ENCODE measurements around the gene UVRAG. TPM values are rescaled to one million over a fixed set of nuclear protein-coding genes. Genes with fewer than 3 reads are reported as not detected.

The UVRAG gene
- total RNA-seq, 2 experiments from 2014 or later, result 15.9 to 18.3 TPM

DNA sequence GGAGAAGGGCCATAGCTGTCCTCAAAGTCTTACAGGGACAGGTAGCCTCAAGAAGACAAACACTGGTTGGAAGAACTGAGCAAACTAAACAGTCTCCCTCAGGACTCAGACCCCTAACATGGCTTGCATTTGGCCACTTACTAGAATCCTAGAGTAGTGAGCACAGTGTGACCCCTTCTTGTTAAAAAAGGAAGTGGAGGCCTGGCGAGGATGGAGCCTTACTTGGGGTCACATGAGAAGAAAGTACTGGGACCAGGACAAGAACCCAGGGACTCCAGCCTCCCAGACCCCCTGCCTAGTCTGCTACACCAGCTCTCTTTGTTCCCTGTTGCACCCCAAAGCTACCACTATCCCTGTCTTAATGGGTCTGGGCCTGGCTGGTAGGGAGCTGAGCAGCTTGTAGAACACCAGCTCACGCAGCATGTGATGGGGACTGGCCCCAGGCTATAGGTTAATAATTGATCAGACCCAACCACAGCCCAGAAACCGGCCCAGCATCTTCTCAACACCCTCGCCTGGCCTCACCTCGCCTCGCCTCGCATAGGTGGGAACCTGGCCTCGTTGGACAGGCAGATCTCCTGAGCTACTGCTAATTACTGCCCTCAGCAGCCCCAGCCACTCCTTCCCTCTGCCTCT is 28.8 kb upstream of the UVRAG start:
- Mint-ChIP-seq H3K27me3 (ENCODE audit: low read depth) (no peaks in the 10 kb centered on the region), H3K4me1 (ENCODE audit: low read depth) (no peaks in the 10 kb centered on the region), H3K27ac (no peak overlapping the region), H3K4me3 (no peak overlapping the region), H3K36me3 (ENCODE audit: low read depth) (no peaks in the 10 kb centered on the region), H3K9me3 (no peaks in the 10 kb centered on the region)
- CTCF ChIA-PET, result interaction anchor here (1.7 to 2.8 kb wide), 2 partner anchors 17 to 82 kb away, joined by 3 to 12 read pairs; no protein-coding TSS in a partner anchor
- intact Hi-C loops (cut with micrococcal nuclease), result no loop called here
- DNase-seq, result no peak

GRCh38 chr11:75789521-75789920 is 25.5 kb upstream of the UVRAG start:
- intact Hi-C loops (cut with micrococcal nuclease), result no loop called here
- Mint-ChIP-seq H3K4me1 (ENCODE audit: low read depth) (no peaks in the 10 kb centered on the region), H3K9me3 (no peaks in the 10 kb centered on the region), H3K27me3 (ENCODE audit: low read depth) (no peaks in the 10 kb centered on the region), H3K4me3 (no peak overlapping the region), H3K27ac (no peak overlapping the region), H3K36me3 (ENCODE audit: low read depth) (no peaks in the 10 kb centered on the region)
- CTCF ChIA-PET, result interaction anchor here (2.3 kb wide), 1 partner anchor 12 kb away, joined by 6 read pairs; no protein-coding TSS in a partner anchor
- DNase-seq, result no peak

GRCh38 chr11:75790986-75791385 is 24.0 kb upstream of the UVRAG start:
- Mint-ChIP-seq H3K4me3 (no peak overlapping the region), H3K4me1 (ENCODE audit: low read depth) (no peaks in the 10 kb centered on the region), H3K27me3 (ENCODE audit: low read depth) (no peaks in the 10 kb centered on the region), H3K36me3 (ENCODE audit: low read depth) (no peaks in the 10 kb centered on the region), H3K9me3 (no peaks in the 10 kb centered on the region), H3K27ac (no peak overlapping the region)
- no peak for DNase-seq
- CTCF ChIA-PET, result interaction anchor here (2.3 kb wide), 1 partner anchor 13 kb away, joined by 6 read pairs; no protein-coding TSS in a partner anchor
- intact Hi-C loops (cut with micrococcal nuclease), result no loop called here

DNA sequence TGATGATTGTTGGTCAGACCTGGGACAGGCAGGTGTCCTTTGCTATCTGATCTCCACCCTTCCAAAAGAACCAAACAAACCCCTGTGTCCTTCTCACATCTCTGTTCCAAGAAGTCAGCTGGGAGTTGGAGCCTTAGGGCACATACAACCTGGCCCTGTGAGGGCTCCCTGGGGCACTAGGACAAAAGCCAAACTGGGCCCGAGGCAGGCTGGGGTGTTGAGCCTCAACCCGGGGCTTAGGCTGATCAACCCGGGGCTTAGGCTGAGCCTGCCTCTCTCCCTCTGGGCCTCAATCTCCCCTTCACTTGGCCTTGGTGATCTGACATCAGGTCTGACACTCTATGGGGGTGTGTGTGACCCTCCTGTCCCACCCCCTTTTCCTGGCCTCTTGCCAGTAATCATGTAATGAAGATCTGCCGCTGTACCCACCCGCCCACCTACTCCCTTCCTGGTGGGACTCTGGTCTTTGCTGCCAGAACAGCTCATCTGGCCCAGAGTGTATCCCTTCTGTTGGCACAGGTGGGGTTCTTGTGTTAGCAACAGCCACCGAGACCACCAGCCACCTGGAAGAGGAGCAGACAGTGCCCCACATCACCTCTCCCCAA is 22.8 kb upstream of the UVRAG start:
- H3K27ac Mint-ChIP-seq, result no peak overlapping the region
- DNase-seq, result no peak
- H3K27me3 Mint-ChIP-seq (ENCODE audit: low read depth), result no peaks in the 10 kb centered on the region
- intact Hi-C loops (cut with micrococcal nuclease), result no loop called here
- no peaks in the 10 kb centered on the region for H3K4me1 Mint-ChIP-seq (ENCODE audit: low read depth)
- CTCF ChIA-PET, result no interaction called here
- H3K9me3 Mint-ChIP-seq, result no peaks in the 10 kb centered on the region
- H3K36me3 Mint-ChIP-seq (ENCODE audit: low read depth), result no peaks in the 10 kb centered on the region
- H3K4me3 Mint-ChIP-seq, result no peak overlapping the region

- H3K27ac Mint-ChIP-seq, result no peak overlapping the region
- H3K4me1 Mint-ChIP-seq (ENCODE audit: low read depth), result no peaks in the 10 kb centered on the region
- DNase-seq, result no peak
- H3K4me3 Mint-ChIP-seq, result no peak overlapping the region
- CTCF ChIA-PET, result interaction anchor here (1.7 kb wide), 1 partner anchor 74 kb away, joined by 4 read pairs; no protein-coding TSS in a partner anchor
- intact Hi-C loops (cut with micrococcal nuclease), result no loop called here
- no peaks in the 10 kb centered on the region for H3K36me3 Mint-ChIP-seq (ENCODE audit: low read depth)
- H3K27me3 Mint-ChIP-seq (ENCODE audit: low read depth), result no peaks in the 10 kb centered on the region
- no peaks in the 10 kb centered on the region for H3K9me3 Mint-ChIP-seq
These were observed 21.8 kb upstream of the UVRAG start for GRCh38 chr11:75792997-75793800.

GRCh38 chr11:75793966-75794365 is 21.0 kb upstream of the UVRAG start:
- Mint-ChIP-seq H3K4me3 (no peak overlapping the region), H3K27me3 (ENCODE audit: low read depth) (no peaks in the 10 kb centered on the region), H3K4me1 (ENCODE audit: low read depth) (no peaks in the 10 kb centered on the region), H3K36me3 (ENCODE audit: low read depth) (no peaks in the 10 kb centered on the region), H3K9me3 (no peaks in the 10 kb centered on the region), H3K27ac (no peak overlapping the region)
- intact Hi-C loops (cut with micrococcal nuclease), result no loop called here
- CTCF ChIA-PET, result interaction anchor here (1.7 kb wide), 1 partner anchor 73 kb away, joined by 4 read pairs; no protein-coding TSS in a partner anchor
- no peak for DNase-seq

- intact Hi-C loops (cut with micrococcal nuclease), result no loop called here
- Mint-ChIP-seq H3K4me3 (no peak overlapping the region), H3K36me3 (ENCODE audit: low read depth) (no peaks in the 10 kb centered on the region), H3K27ac (peak overlapping the region; percentile 43), H3K9me3 (no peaks in the 10 kb centered on the region), H3K4me1 (ENCODE audit: low read depth) (no peaks in the 10 kb centered on the region), H3K27me3 (ENCODE audit: low read depth) (no peaks in the 10 kb centered on the region)
- CTCF ChIA-PET, result no interaction called here
- no peak for DNase-seq
These were observed 19.5 kb upstream of the UVRAG start for GRCh38 chr11:75795276-75796090.

GRCh38 chr11:75796091-75796435 is 18.9 kb upstream of the UVRAG start:
- H3K27me3 Mint-ChIP-seq (ENCODE audit: low read depth), result no peaks in the 10 kb centered on the region
- H3K4me3 Mint-ChIP-seq, result no peak overlapping the region
- peaks cover 5% of the 10 kb centered on the region for H3K4me1 Mint-ChIP-seq (ENCODE audit: low read depth)
- DNase-seq, result no peak
- H3K27ac Mint-ChIP-seq, result no peak overlapping the region
- H3K9me3 Mint-ChIP-seq, result no peaks in the 10 kb centered on the region
- intact Hi-C loops (cut with micrococcal nuclease), result no loop called here
- H3K36me3 Mint-ChIP-seq (ENCODE audit: low read depth), result no peaks in the 10 kb centered on the region
- CTCF ChIA-PET, result no interaction called here

DNA sequence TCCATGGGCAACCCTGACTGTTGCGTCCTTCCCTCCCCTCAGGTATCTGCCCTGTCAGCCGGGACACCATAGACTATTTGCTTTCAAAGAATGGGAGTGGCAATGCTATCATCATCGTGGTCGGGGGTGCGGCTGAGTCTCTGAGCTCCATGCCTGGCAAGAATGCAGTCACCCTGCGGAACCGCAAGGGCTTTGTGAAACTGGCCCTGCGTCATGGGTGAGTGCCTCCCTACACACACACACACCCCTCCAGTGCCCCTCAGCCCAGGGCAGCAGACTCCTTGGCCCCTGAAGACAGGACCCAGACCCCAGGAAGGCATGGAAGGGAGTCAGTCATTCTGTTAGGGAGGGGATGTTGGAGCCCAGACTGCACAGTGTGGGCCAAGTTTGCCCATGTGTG is 17.9 kb upstream of the UVRAG start:
- H3K9me3 Mint-ChIP-seq, result no peaks in the 10 kb centered on the region
- H3K27me3 Mint-ChIP-seq (ENCODE audit: low read depth), result no peaks in the 10 kb centered on the region
- no peak overlapping the region for H3K4me3 Mint-ChIP-seq
- DNase-seq, result no peak
- peaks cover 12% of the 10 kb centered on the region for H3K4me1 Mint-ChIP-seq (ENCODE audit: low read depth)
- H3K27ac Mint-ChIP-seq, result no peak overlapping the region
- intact Hi-C loops (cut with micrococcal nuclease), result no loop called here
- CTCF ChIA-PET, result no interaction called here
- H3K36me3 Mint-ChIP-seq (ENCODE audit: low read depth), result no peaks in the 10 kb centered on the region

DNA sequence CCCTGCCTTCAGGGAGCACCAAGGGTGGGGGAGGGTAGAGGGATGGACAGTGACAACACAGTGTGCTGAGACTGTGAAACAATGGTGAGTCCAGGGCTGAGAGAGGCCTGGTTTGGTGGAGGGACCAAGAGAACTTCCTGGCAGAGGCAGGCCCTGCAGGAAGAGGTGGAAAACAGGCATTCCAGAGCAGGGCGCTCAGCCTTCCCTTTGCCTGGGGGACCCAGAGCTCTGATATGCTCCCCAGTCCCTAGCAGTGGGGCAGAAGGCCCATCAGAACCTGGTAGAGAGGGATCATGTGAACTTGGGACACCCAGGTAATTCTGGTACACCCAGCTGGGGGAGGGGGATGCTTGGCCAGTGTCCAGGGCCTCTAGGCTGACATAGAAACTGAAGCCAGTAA is 17.2 kb upstream of the UVRAG start:
- no peaks in the 10 kb centered on the region for H3K9me3 Mint-ChIP-seq
- CTCF ChIA-PET, result no interaction called here

DNA sequence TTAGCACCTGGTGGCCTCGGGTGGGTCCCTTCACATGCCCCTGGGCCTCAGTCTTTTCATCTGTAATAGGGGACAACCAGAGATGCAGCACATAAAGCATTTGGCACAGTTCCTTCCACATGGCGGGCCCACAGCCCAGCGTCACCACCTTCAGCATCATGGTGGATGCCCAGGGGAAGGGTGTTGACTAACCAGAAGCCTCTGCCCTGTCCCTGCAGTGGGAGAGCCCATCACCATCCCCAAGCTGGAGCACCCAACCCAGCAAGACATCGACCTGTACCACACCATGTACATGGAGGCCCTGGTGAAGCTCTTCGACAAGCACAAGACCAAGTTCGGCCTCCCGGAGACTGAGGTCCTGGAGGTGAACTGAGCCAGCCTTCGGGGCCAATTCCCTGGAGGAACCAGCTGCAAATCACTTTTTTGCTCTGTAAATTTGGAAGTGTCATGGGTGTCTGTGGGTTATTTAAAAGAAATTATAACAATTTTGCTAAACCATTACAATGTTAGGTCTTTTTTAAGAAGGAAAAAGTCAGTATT is 14.8 kb upstream of the UVRAG start:
- Mint-ChIP-seq H3K4me3 (no peak overlapping the region), H3K36me3 (ENCODE audit: low read depth) (no peaks in the 10 kb centered on the region), H3K9me3 (no peaks in the 10 kb centered on the region), H3K27ac (no peak overlapping the region), H3K4me1 (ENCODE audit: low read depth) (peaks cover 12% of the 10 kb centered on the region), H3K27me3 (ENCODE audit: low read depth) (no peaks in the 10 kb centered on the region)
- intact Hi-C loops (cut with micrococcal nuclease), result loop anchor here (5.0 kb wide), 1 partner anchor 517 kb away; no protein-coding TSS in a partner anchor
- no peak for DNase-seq
- CTCF ChIA-PET, result interaction anchor here (1.7 kb wide), 2 partner anchors 12 to 358 kb away, joined by 3 to 4 read pairs; no protein-coding TSS in a partner anchor

More for the DNA sequence above, 17.2 kb upstream of the UVRAG start:
- intact Hi-C loops (cut with micrococcal nuclease), result no loop called here
- Mint-ChIP-seq H3K4me1 (ENCODE audit: low read depth) (peaks cover 12% of the 10 kb centered on the region), H3K36me3 (ENCODE audit: low read depth) (no peaks in the 10 kb centered on the region), H3K27ac (no peak overlapping the region), H3K4me3 (no peak overlapping the region), H3K27me3 (ENCODE audit: low read depth) (no peaks in the 10 kb centered on the region)
- DNase-seq, result no peak

All from activated naive CD4-positive, alpha-beta T cell treated with anti-CD3 and anti-CD28 coated beads for 36 hours (primary cell).